Vagina (tissue), 2 donors: Measurements from ENCODE around the gene FARP2. TPM values are rescaled to one million over a fixed set of nuclear protein-coding genes. Genes with fewer than 3 reads are reported as not detected.
"Not testable (repeated sequence)": the region's sequence is repeated elsewhere in the genome, so short reads cannot be mapped to it uniquely, and the experiment has no call there.

Experiments
- DNase-seq, 2 donors: peaks; one replicate each; pipeline ENCODE4 v3.0.0-alpha.2; 2017; ENCODE audit errors: extremely low spot score in 2 of 2
- H3K27ac ChIP-seq: fragments of 200-600 bp; sonication (generic); one replicate; pipeline ENCODE4 v1.5.1; 2019
- H3K27me3 ChIP-seq: fragments of 200-600 bp; sonication (generic); one replicate; pipeline ENCODE4 v1.5.1; 2019
- H3K36me3 ChIP-seq, 2 donors: fragments of 200-600 bp; sonication (generic); one replicate each; pipeline ENCODE4 v1.5.1; 2017 to 2019
- H3K4me1 ChIP-seq: fragments of 200-600 bp; sonication (generic); one replicate; pipeline ENCODE4 v1.5.1; 2019
- H3K4me3 ChIP-seq, 2 donors: fragments of 200-600 bp; sonication (generic); 1 replicate in 1 of 2; 2 replicates in 1 of 2; pipeline ENCODE4 v1.5.1; 2016 to 2019
- H3K9me3 ChIP-seq: fragments of 200-600 bp; sonication (generic); one replicate; pipeline ENCODE4 v1.5.1; 2019
- POLR2A ChIP-seq, 2 donors: fragments of 450-650 bp; IDR thresholded peaks; one replicate each; pipeline ENCODE4 v1.6.1; 2017; ENCODE audit warnings: antibody characterized with exemption in 2 of 2, mild to moderate bottlenecking in 2 of 2, moderate library complexity in 2 of 2
- POLR2AphosphoS5 ChIP-seq, 2 donors: sonication (generic); formaldehyde crosslinking; IDR thresholded peaks; one replicate each; pipeline ENCODE4 v1.9.0; 2017; ENCODE audit warnings: antibody characterized with exemption in 2 of 2, mild to moderate bottlenecking in 2 of 2, low read depth in 1 of 2; ENCODE audit not compliant: insufficient read depth in 1 of 2
- intact Hi-C: fragments of 100-400 bp; cut with DNase I; formaldehyde crosslinking; loops from one replicate; pipeline ENCODE4 v1.15.1; 2023
- total RNA-seq: library from RNA; depleted of rRNA; stranded (reverse); fragments of >200 nt; gene quantifications from one replicate; pipeline ENCODE4 v1.2.3, GENCODE V29; 2016
- TF ChIP-seq, protein P1 (sequence below), 3 experiments: fragments of 450-650 bp in 2 of 3; fragments of 200-600 bp in 1 of 3; sonication (generic) in 1 of 3; IDR thresholded peaks; one replicate each; pipeline ENCODE4 v1.5.1; 2017 to 2019; ENCODE audit warnings: antibody characterized with exemption in 3 of 3, mild to moderate bottlenecking in 2 of 3, moderate library complexity in 2 of 3

Gene FARP2
- total RNA-seq, 1 donor from 2014 or later = 32.9 TPM

DNA sequence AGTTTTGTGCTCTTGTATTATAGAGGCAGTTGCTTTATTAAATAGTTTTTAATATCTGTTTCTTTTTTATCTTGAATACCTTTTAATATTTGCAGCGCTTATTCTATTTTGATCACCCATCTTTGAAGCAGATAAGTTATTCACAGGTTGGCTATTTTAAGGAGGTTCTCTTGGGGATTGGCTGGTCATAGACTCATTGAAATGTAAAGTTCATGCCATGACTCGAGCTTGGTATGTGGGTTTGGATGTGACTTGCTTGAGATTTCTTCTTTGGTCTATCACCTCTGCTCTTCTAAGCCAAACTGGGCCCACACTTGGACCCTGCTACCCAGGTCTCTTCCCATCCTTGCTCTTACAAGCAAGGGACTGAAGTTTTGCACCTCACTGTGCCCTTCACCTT is 33.6 kb downstream of the FARP2 start:
- peaks cover 10% of the 10 kb centered on the region for H3K4me1 ChIP-seq
- H3K36me3 ChIP-seq = no peaks in the 10 kb centered on the region
- TF ChIP-seq, protein P1, sequence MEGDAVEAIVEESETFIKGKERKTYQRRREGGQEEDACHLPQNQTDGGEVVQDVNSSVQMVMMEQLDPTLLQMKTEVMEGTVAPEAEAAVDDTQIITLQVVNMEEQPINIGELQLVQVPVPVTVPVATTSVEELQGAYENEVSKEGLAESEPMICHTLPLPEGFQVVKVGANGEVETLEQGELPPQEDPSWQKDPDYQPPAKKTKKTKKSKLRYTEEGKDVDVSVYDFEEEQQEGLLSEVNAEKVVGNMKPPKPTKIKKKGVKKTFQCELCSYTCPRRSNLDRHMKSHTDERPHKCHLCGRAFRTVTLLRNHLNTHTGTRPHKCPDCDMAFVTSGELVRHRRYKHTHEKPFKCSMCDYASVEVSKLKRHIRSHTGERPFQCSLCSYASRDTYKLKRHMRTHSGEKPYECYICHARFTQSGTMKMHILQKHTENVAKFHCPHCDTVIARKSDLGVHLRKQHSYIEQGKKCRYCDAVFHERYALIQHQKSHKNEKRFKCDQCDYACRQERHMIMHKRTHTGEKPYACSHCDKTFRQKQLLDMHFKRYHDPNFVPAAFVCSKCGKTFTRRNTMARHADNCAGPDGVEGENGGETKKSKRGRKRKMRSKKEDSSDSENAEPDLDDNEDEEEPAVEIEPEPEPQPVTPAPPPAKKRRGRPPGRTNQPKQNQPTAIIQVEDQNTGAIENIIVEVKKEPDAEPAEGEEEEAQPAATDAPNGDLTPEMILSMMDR (IDR thresholded peaks at IDR 0.05) = no peak
- TF ChIP-seq POLR2A (IDR thresholded peaks at IDR 0.05) (no peak), POLR2AphosphoS5 (IDR thresholded peaks at IDR 0.05; ENCODE audit: insufficient read depth in 1 of 2, low read depth in 1 of 2) (no peak)
- no peaks in the 10 kb centered on the region for H3K27me3 ChIP-seq
- DNase-seq = no peak
- no peaks in the 10 kb centered on the region for H3K9me3 ChIP-seq
- no peak overlapping the region for H3K27ac ChIP-seq
- intact Hi-C loops = no loop called here
- no peak overlapping the region for H3K4me3 ChIP-seq

DNA sequence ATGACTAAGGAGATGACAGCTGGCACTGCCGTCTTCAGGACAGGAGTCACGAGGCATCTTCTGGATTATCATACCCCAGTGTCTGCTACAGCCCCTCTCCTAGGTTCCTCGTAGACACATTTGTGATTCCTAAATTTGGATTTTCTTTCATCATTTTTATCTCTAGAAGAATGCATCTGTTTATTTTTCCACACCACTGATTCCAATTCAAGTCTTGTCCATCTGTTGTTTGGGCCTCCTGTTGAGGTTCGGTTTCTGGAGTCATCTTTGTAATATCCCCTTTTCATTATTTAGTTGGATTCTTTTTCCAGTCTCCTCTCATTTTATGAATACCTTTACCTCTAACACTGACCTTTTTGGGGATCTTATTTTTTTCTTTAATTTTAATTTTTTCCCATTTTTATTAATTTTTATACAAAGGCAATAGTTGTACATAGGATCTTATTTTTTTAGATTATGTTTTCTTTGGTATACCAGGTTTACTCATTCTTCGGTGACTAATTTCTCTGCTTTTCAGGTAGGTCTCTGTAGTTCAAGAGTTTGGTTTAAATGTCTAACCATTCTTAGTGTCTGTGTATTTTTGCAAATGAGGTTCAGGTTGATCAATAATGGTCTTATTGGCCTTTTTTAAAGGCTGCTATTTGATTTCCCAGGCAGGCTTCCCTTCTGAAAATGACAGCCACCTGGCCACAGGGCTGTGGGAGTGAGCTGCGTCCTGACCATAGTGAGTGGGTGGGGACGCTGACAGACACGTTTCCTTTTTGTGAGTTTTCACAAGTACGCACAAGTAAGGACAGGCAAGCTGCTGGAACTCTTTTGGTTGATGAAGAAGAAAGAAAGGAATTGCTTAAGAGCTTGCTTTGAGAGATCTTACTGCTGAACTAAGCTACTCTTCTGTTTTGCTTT is 34.5 kb downstream of the FARP2 start:
- H3K27ac ChIP-seq = no peak overlapping the region

DNA sequence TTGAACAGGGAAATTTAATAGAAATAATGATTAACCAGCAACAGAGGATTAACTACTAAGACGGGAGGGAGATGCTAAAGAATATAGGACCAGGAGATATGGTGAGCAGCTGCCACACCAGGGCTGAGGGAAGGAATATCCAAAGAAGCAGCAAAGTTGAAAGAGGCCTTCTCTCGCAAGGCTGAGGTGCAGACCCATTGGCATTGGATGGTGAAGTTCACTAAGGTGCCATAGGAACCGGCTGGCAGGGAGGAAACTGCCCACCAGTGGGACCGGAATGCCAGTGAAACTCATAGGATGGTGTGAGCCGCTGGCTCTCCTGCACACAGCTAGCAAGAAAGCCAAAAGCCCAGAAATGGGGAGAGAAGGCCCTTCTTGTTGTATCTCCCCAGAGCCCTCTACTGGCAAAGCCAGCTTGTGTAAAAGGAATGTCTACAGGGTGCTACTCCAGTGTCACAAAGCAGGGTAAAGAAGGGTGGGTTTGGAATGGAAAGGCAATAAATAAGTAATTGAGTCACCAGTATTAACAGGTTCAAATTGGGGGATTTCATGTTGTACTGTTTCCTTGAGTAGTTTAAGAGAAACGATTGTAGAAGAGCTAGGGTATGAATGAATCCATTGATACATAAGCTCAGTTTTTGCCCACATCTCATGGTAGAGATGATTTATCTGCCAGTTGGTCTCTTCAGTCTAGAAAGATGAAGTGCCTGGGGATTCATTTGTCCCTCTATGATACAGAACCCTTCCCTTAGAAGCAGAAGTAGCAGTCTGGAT is 36.0 kb downstream of the FARP2 start:
- H3K4me3 ChIP-seq = no peak overlapping the region
- H3K4me1 ChIP-seq = peaks cover 10% of the 10 kb centered on the region
- intact Hi-C loops = no loop called here
- H3K27ac ChIP-seq = no peak overlapping the region
- TF ChIP-seq, protein P1 (IDR thresholded peaks at IDR 0.05) = no peak
- TF ChIP-seq POLR2A (IDR thresholded peaks at IDR 0.05) (no peak), POLR2AphosphoS5 (IDR thresholded peaks at IDR 0.05; ENCODE audit: insufficient read depth in 1 of 2, low read depth in 1 of 2) (no peak)
- peaks cover 0 to 5% of the 10 kb centered on the region in 2 donors for H3K36me3 ChIP-seq
- no peaks in the 10 kb centered on the region for H3K9me3 ChIP-seq
- no peak for DNase-seq
- no peaks in the 10 kb centered on the region for H3K27me3 ChIP-seq

More for the DNA sequence above, 34.5 kb downstream of the FARP2 start:
- no peak for DNase-seq
- intact Hi-C loops = no loop called here
- TF ChIP-seq, protein P1 (IDR thresholded peaks at IDR 0.05) = no peak
- peak in 1 of 2 donors; percentile 21 for TF ChIP-seq POLR2AphosphoS5 (IDR thresholded peaks at IDR 0.05; ENCODE audit: insufficient read depth in 1 of 2, low read depth in 1 of 2)
- Histone ChIP-seq H3K4me1 (peaks cover 10% of the 10 kb centered on the region), H3K9me3 (no peaks in the 10 kb centered on the region), H3K36me3 (peaks cover 0 to 5% of the 10 kb centered on the region in 2 donors), H3K4me3 (no peak overlapping the region), H3K27me3 (no peaks in the 10 kb centered on the region)

DNA sequence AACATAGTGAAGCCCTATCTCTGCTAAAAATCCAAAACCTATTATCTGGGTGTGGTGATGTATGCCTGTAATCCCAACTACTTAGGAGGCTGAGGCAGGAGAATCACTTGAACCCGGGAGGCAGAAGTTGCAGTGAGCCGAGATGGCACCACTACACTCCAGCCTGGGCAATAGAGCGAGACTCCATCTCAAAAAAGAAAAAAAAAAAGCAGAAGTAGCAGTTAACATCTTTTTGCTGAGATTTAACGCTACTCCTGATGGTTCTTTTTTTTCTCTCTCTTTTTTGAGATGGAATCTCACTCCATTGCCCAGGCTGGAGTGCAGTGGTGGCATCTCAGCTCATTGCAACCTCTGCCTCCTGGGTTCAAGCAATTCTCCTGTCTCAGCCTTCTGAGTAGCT is 36.7 kb downstream of the FARP2 start:
- H3K4me3 ChIP-seq, H3K9me3 ChIP-seq, intact Hi-C loops, H3K36me3 ChIP-seq, DNase-seq, H3K27me3 ChIP-seq, H3K27ac ChIP-seq: not testable (repeated sequence)
- H3K4me1 ChIP-seq = peaks cover 10% of the 10 kb centered on the region

DNA sequence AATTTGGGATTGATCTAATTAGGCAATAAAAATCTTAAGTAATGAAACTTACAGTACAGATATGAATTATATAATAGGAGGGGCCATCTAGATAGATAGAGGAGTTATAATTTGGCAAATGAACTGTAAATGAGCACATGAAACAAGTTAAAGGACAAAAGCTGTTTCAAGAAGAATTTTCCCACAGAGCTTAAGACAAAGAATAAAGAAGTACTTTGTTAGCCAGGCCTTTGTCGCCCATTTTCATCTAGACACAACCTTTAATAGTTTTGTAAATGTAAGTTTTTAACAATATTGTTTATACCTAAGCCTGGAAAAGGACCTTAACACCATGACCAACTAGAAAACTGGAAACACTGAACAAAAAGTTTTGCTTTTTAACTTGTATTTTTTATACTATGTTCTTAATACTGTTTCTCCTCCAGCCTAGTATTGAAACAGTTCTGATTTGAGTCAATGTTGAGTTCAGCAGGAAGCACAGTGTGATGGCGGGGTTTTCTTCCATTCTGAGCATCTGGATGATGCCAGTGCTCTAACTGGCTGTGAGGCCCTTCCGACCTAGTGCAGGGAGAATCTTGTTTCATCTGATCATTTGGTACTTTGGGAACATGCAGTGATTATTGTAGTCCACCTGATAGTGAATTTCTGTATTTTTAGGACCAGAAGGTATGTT is 37.6 kb downstream of the FARP2 start:
- Histone ChIP-seq H3K4me3 (no peak overlapping the region), H3K27ac (no peak overlapping the region), H3K36me3 (peaks cover 0 to 5% of the 10 kb centered on the region in 2 donors), H3K4me1 (peaks cover 10% of the 10 kb centered on the region), H3K27me3 (no peaks in the 10 kb centered on the region), H3K9me3 (no peaks in the 10 kb centered on the region)
- no peak for DNase-seq
- intact Hi-C loops = no loop called here
- no peak for TF ChIP-seq POLR2A (IDR thresholded peaks at IDR 0.05)
- TF ChIP-seq POLR2AphosphoS5 (IDR thresholded peaks at IDR 0.05; ENCODE audit: insufficient read depth in 1 of 2, low read depth in 1 of 2) = no peak
- TF ChIP-seq, protein P1 (IDR thresholded peaks at IDR 0.05) = no peak

DNA sequence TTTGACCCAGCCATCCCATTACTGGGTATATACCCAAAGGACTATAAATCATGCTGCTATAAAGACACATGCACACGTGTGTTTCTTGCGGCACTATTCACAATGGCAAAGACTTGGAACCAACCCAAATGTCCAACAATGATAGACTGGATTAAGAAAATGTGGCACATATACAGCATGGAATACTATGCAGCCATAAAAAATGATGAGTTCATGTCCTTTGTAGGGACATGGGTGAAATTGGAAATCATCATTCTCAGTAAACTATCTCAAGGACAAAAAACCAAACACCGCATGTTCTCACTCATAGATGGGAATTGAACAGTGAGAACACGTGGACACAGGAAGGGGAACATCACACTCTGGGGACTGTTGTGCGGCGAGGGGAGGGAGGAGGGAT is 40.7 kb downstream of the FARP2 start:
- H3K4me1 ChIP-seq, DNase-seq, H3K4me3 ChIP-seq, H3K9me3 ChIP-seq, H3K27me3 ChIP-seq, H3K36me3 ChIP-seq, H3K27ac ChIP-seq, intact Hi-C loops: not testable (repeated sequence)
